Measurements from ENCODE around the gene CCDC159.

The CCDC159 gene

GRCh38 chr19:11390933-11391680, 44.8 kb downstream of the CCDC159 start:
- no peak for DNase-seq (ENCODE audit: low spot score)

- no peak for DNase-seq (ENCODE audit: low spot score)
Measured at GRCh38 chr19:11397089-11397610, 50.8 kb downstream of the CCDC159 start.

- no peak for DNase-seq (ENCODE audit: low spot score)
Measured at GRCh38 chr19:11399667-11400066, 53.3 kb downstream of the CCDC159 start.

- DNase-seq (ENCODE audit: low spot score) = no peak
Measured at GRCh38 chr19:11400798-11401197, 54.5 kb downstream of the CCDC159 start.

GRCh38 chr19:11401808-11402543, 55.7 kb downstream of the CCDC159 start:
- DNase-seq (ENCODE audit: low spot score) = no peak

Measured in COLO829 (cell line).